ENCODE results near the gene HSPD1. TPM values are rescaled to one million over a fixed set of nuclear protein-coding genes. Genes with fewer than 3 reads are reported as not detected.

HSPD1 gene
- total and polyA plus RNA-seq, 9 of the 15 experiments (the other 6 are each of a cell fraction or from before 2014, with no cell fraction given): 398 to 1,014 (median 622) TPM

- TF ChIP-seq ZNF347 (CRISPR knock-in tag; IDR thresholded peaks at IDR 0.05; ENCODE audit: low read depth) (no peak), PYGO2 (tag; IDR thresholded peaks at IDR 0.05) (no peak), ZBTB5 (IDR thresholded peaks at IDR 0.05) (peak; percentile 87), MECOM (CRISPR knock-in tag; IDR thresholded peaks at IDR 0.05) (no peak), POLR2AphosphoS5 (IDR thresholded peaks at IDR 0.05; ENCODE audit: control insufficient read depth, insufficient read depth, low read depth, low read length) (peak; percentile 61; the same call in 1 of the 2 replicates), PHTF2 (CRISPR knock-in tag; IDR thresholded peaks at IDR 0.05) (no peak), ILF3 (IDR thresholded peaks at IDR 0.05; ENCODE audit: borderline replicate concordance) (no peak), TCF15 (CRISPR knock-in tag; IDR thresholded peaks at IDR 0.05) (no peak), NEUROD1 (IDR thresholded peaks at IDR 0.05; ENCODE audit: borderline replicate concordance, low read depth, low read length, partially characterized antibody) (no peak), GABPB1 (CRISPR knock-in tag; IDR thresholded peaks at IDR 0.05) (peak; percentile 94), ZNF408 (CRISPR knock-in tag; IDR thresholded peaks at IDR 0.05; ENCODE audit: low read depth) (no peak)
- TF ChIP-seq, protein P1, sequence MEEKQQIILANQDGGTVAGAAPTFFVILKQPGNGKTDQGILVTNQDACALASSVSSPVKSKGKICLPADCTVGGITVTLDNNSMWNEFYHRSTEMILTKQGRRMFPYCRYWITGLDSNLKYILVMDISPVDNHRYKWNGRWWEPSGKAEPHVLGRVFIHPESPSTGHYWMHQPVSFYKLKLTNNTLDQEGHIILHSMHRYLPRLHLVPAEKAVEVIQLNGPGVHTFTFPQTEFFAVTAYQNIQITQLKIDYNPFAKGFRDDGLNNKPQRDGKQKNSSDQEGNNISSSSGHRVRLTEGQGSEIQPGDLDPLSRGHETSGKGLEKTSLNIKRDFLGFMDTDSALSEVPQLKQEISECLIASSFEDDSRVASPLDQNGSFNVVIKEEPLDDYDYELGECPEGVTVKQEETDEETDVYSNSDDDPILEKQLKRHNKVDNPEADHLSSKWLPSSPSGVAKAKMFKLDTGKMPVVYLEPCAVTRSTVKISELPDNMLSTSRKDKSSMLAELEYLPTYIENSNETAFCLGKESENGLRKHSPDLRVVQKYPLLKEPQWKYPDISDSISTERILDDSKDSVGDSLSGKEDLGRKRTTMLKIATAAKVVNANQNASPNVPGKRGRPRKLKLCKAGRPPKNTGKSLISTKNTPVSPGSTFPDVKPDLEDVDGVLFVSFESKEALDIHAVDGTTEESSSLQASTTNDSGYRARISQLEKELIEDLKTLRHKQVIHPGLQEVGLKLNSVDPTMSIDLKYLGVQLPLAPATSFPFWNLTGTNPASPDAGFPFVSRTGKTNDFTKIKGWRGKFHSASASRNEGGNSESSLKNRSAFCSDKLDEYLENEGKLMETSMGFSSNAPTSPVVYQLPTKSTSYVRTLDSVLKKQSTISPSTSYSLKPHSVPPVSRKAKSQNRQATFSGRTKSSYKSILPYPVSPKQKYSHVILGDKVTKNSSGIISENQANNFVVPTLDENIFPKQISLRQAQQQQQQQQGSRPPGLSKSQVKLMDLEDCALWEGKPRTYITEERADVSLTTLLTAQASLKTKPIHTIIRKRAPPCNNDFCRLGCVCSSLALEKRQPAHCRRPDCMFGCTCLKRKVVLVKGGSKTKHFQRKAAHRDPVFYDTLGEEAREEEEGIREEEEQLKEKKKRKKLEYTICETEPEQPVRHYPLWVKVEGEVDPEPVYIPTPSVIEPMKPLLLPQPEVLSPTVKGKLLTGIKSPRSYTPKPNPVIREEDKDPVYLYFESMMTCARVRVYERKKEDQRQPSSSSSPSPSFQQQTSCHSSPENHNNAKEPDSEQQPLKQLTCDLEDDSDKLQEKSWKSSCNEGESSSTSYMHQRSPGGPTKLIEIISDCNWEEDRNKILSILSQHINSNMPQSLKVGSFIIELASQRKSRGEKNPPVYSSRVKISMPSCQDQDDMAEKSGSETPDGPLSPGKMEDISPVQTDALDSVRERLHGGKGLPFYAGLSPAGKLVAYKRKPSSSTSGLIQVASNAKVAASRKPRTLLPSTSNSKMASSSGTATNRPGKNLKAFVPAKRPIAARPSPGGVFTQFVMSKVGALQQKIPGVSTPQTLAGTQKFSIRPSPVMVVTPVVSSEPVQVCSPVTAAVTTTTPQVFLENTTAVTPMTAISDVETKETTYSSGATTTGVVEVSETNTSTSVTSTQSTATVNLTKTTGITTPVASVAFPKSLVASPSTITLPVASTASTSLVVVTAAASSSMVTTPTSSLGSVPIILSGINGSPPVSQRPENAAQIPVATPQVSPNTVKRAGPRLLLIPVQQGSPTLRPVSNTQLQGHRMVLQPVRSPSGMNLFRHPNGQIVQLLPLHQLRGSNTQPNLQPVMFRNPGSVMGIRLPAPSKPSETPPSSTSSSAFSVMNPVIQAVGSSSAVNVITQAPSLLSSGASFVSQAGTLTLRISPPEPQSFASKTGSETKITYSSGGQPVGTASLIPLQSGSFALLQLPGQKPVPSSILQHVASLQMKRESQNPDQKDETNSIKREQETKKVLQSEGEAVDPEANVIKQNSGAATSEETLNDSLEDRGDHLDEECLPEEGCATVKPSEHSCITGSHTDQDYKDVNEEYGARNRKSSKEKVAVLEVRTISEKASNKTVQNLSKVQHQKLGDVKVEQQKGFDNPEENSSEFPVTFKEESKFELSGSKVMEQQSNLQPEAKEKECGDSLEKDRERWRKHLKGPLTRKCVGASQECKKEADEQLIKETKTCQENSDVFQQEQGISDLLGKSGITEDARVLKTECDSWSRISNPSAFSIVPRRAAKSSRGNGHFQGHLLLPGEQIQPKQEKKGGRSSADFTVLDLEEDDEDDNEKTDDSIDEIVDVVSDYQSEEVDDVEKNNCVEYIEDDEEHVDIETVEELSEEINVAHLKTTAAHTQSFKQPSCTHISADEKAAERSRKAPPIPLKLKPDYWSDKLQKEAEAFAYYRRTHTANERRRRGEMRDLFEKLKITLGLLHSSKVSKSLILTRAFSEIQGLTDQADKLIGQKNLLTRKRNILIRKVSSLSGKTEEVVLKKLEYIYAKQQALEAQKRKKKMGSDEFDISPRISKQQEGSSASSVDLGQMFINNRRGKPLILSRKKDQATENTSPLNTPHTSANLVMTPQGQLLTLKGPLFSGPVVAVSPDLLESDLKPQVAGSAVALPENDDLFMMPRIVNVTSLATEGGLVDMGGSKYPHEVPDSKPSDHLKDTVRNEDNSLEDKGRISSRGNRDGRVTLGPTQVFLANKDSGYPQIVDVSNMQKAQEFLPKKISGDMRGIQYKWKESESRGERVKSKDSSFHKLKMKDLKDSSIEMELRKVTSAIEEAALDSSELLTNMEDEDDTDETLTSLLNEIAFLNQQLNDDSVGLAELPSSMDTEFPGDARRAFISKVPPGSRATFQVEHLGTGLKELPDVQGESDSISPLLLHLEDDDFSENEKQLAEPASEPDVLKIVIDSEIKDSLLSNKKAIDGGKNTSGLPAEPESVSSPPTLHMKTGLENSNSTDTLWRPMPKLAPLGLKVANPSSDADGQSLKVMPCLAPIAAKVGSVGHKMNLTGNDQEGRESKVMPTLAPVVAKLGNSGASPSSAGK (IDR thresholded peaks at IDR 0.05): peak; percentile 80
These were observed at the start of gene HSPD1, which contains the start of gene HSPE1 (continued) for GRCh38 chr2:197499594-197500502.

All from K562 (cell line).